AG10803 (cell line): ENCODE results near the gene SORT1.

Experiments
- DNase-seq: peaks from one replicate; pipeline ENCODE4 v3.0.0; 2010; ENCODE audit warnings: low read depth
- H3K4me3 ChIP-seq: 2 replicates; pipeline ENCODE4 v1.5.1; 2011; ENCODE audit warnings: mild to moderate bottlenecking, low read length, control low read depth
- TF ChIP-seq, protein P1 (sequence below): conservative IDR thresholded peaks from 2 replicates; pipeline ENCODE4 v1.5.1; 2011; ENCODE audit warnings: mild to moderate bottlenecking, low read length, control low read depth, inconsistent platforms

Gene SORT1

GRCh38 chr1:109392788-109393616, 4.7 kb downstream of the SORT1 start:
- TF ChIP-seq, protein P1, sequence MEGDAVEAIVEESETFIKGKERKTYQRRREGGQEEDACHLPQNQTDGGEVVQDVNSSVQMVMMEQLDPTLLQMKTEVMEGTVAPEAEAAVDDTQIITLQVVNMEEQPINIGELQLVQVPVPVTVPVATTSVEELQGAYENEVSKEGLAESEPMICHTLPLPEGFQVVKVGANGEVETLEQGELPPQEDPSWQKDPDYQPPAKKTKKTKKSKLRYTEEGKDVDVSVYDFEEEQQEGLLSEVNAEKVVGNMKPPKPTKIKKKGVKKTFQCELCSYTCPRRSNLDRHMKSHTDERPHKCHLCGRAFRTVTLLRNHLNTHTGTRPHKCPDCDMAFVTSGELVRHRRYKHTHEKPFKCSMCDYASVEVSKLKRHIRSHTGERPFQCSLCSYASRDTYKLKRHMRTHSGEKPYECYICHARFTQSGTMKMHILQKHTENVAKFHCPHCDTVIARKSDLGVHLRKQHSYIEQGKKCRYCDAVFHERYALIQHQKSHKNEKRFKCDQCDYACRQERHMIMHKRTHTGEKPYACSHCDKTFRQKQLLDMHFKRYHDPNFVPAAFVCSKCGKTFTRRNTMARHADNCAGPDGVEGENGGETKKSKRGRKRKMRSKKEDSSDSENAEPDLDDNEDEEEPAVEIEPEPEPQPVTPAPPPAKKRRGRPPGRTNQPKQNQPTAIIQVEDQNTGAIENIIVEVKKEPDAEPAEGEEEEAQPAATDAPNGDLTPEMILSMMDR: no peak
- peak; percentile 57 for DNase-seq
- peak overlapping the region; percentile 19 for H3K4me3 ChIP-seq

DNA sequence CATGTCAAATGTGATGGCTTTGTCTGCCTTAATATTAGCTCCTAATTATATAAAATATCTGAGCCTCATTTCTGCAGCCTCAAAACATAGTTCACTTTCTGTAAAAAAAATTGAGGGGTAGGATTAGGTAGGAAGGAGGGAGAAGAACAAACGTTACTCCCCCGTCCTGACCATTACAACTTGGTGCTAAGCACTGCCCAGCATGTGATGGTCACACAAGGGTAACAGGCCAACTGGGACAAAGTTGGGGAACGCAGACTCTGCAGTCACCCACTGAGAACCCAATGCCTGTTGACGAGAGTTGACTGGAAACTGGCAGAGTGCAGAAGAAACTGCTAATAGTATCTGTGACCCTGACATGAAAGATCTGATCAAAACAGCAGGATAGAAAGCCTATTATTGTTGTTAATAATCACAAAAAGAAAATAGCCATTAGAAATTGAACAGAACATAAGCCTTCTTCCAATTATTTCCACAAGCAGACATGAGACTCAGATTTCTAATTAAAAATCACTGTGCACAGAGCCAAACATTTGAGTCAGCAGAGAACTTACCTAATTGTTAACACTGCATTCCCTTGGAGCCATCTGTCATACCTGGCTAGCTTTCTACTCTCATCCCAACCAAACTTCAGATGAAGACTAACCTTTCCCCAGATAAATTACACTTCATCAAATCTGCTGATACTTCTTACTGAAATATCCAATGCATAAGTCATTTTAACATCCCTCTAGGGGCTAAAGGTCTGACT, 5.5 kb downstream of the SORT1 start:
- DNase-seq: no peak
- TF ChIP-seq, protein P1: no peak

GRCh38 chr1:109391626-109392025, 6.1 kb downstream of the SORT1 start:
- no peak overlapping the region for H3K4me3 ChIP-seq
- TF ChIP-seq, protein P1: no peak
- no peak for DNase-seq

More for the DNA sequence above, 5.5 kb downstream of the SORT1 start:
- no peak overlapping the region for H3K4me3 ChIP-seq

- TF ChIP-seq, protein P1: no peak
- DNase-seq: peak; percentile 27
- H3K4me3 ChIP-seq: no peak overlapping the region
Observed at GRCh38 chr1:109391157-109391556, 6.6 kb downstream of the SORT1 start.

DNA sequence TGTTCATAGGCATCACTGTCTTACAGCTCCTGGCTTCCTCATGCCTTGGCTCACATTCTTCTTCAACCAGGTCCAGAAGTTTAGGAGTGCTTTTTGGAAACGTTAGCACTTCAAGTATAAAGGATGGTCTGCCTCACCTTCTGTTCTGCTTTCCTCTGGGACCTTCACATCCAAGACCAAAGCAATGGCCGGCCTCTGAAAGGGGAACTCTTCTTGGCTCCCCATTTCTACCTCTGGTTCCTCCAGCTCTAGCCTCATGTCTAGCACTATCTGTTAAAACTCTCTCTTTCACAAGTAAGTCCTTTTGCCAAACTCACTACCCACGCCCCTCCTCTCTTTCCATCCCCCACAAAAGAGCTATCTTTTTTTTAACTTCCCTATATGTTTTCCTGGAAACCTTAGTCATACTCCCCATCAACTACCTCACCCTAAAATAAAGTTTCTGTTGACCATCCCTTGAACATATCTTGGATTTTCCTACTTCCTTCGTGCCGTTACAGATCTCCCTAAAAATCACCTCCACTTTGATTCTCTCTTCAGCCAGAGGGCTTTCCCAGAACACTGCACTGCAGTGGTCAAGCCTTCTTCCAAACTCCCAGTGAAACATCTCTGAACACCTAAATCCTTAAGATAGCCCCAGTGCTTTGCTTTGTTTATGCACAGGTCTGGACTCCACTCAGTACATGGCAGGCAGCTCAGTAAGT, 7.9 kb downstream of the SORT1 start:
- DNase-seq: no peak
- TF ChIP-seq, protein P1: no peak
- H3K4me3 ChIP-seq: no peak overlapping the region

GRCh38 chr1:109388884-109389637, 8.7 kb downstream of the SORT1 start:
- DNase-seq: peak; percentile 20
- TF ChIP-seq, protein P1: no peak

More at GRCh38 chr1:109388884-109389637, 8.7 kb downstream of the SORT1 start:
- no peak overlapping the region for H3K4me3 ChIP-seq
